Activated T-helper 2 cell treated with anti-CD3 and anti-CD28 coated beads, Interferon-gamma antibody, Interleukin-2, Interleukin-4, amounts not matched to agents 10 μg/mL and 5 μg/mL and 100 μg/mL, durations not matched to agents 14 hours and 24 hours and 36 hours (primary cell): ENCODE measurements around the gene PRICKLE2. TPM values are rescaled to one million over a fixed set of nuclear protein-coding genes. Genes with fewer than 3 reads are reported as not detected.

ENCODE experiments used
- DNase-seq: peaks from one replicate; pipeline ENCODE4 v3.0.0; 2021; ENCODE audit warnings: low spot score
- H3K27ac Mint-ChIP-seq: one replicate; pipeline ENCODE4 v1.8.0; 2021; ENCODE audit warnings: mixed read lengths
- H3K27me3 Mint-ChIP-seq: one replicate; pipeline ENCODE4 v1.8.0; 2021; ENCODE audit warnings: low read depth, mixed read lengths
- H3K36me3 Mint-ChIP-seq: one replicate; pipeline ENCODE4 v1.8.0; 2021; ENCODE audit warnings: low read depth, mixed read lengths
- H3K4me1 Mint-ChIP-seq: one replicate; pipeline ENCODE4 v1.8.0; 2021; ENCODE audit warnings: low read depth, mixed read lengths
- H3K4me3 Mint-ChIP-seq: one replicate; pipeline ENCODE4 v1.8.0; 2021; ENCODE audit warnings: low read depth, mild to moderate bottlenecking, moderate library complexity, mixed read lengths
- H3K9me3 Mint-ChIP-seq: one replicate; pipeline ENCODE4 v1.8.0; 2021; ENCODE audit warnings: mixed read lengths
- intact Hi-C: fragments of 100-400 bp; cut with micrococcal nuclease; formaldehyde crosslinking; loops from one replicate; pipeline ENCODE4 v1.15.1; 2023
- total RNA-seq: library from RNA; stranded (reverse); gene quantifications from 2 replicates; pipeline ENCODE4 v1.2.3, GENCODE V29; 2022

Gene PRICKLE2
- not detected in 2 replicates for total RNA-seq

GRCh38 chr3:64224826-64225610 is at the start of gene PRICKLE2:
PRICKLE2 (minus strand) TSS chr3:64225466; CDS start chr3:64198927, 26,539 bp downstream.
- Mint-ChIP-seq H3K4me1 (no peaks in the 10 kb centered on the region), H3K27me3 (no peaks in the 10 kb centered on the region), H3K27ac (no peak within 1 kb of the TSS), H3K36me3 (no peaks in the 10 kb centered on the region), H3K9me3 (no peaks in the 10 kb centered on the region), H3K4me3 (no peak within 1 kb of the TSS)
- intact Hi-C loops, result no loop called here
- DNase-seq, result no peak

- H3K9me3 Mint-ChIP-seq, result no peaks in the 10 kb centered on the region
- H3K36me3 Mint-ChIP-seq, result no peaks in the 10 kb centered on the region
- H3K27ac Mint-ChIP-seq, result no peak overlapping the region
- no peak overlapping the region for H3K4me3 Mint-ChIP-seq
- peaks cover 7% of the 10 kb centered on the region for H3K27me3 Mint-ChIP-seq
- DNase-seq, result no peak
- H3K4me1 Mint-ChIP-seq, result no peaks in the 10 kb centered on the region
- intact Hi-C loops, result no loop called here
Observed at GRCh38 chr3:64272842-64273241, 47.6 kb upstream of the PRICKLE2 start.

- no peaks in the 10 kb centered on the region for H3K9me3 Mint-ChIP-seq
- H3K4me1 Mint-ChIP-seq, result no peaks in the 10 kb centered on the region
- no peak overlapping the region for H3K4me3 Mint-ChIP-seq
- no peaks in the 10 kb centered on the region for H3K36me3 Mint-ChIP-seq
- intact Hi-C loops, result no loop called here
- peaks cover 8% of the 10 kb centered on the region for H3K27me3 Mint-ChIP-seq
- DNase-seq, result no peak
- H3K27ac Mint-ChIP-seq, result no peak overlapping the region
Observed at GRCh38 chr3:64272271-64272670, 47.0 kb upstream of the PRICKLE2 start.

GRCh38 chr3:64271631-64272030 is 46.4 kb upstream of the PRICKLE2 start:
- no peaks in the 10 kb centered on the region for H3K36me3 Mint-ChIP-seq
- no peak for DNase-seq
- peaks cover 13% of the 10 kb centered on the region for H3K27me3 Mint-ChIP-seq
- no peaks in the 10 kb centered on the region for H3K4me1 Mint-ChIP-seq
- intact Hi-C loops, result no loop called here
- no peaks in the 10 kb centered on the region for H3K9me3 Mint-ChIP-seq
- H3K4me3 Mint-ChIP-seq, result no peak overlapping the region
- no peak overlapping the region for H3K27ac Mint-ChIP-seq

GRCh38 chr3:64270866-64271260 is 45.6 kb upstream of the PRICKLE2 start:
- Mint-ChIP-seq H3K27ac (no peak overlapping the region), H3K9me3 (no peaks in the 10 kb centered on the region), H3K4me3 (no peak overlapping the region), H3K27me3 (peaks cover 16% of the 10 kb centered on the region), H3K36me3 (no peaks in the 10 kb centered on the region), H3K4me1 (peaks cover 3% of the 10 kb centered on the region)
- no peak for DNase-seq
- intact Hi-C loops, result no loop called here

GRCh38 chr3:64270142-64270865 is 45.0 kb upstream of the PRICKLE2 start:
- Mint-ChIP-seq H3K9me3 (no peaks in the 10 kb centered on the region), H3K36me3 (no peaks in the 10 kb centered on the region), H3K4me3 (no peak overlapping the region), H3K27me3 (peaks cover 16% of the 10 kb centered on the region), H3K27ac (no peak overlapping the region), H3K4me1 (peaks cover 3% of the 10 kb centered on the region)
- intact Hi-C loops, result no loop called here
- DNase-seq, result no peak

- no peak overlapping the region for H3K4me3 Mint-ChIP-seq
- H3K9me3 Mint-ChIP-seq, result no peaks in the 10 kb centered on the region
- DNase-seq, result no peak
- no peaks in the 10 kb centered on the region for H3K36me3 Mint-ChIP-seq
- no peak overlapping the region for H3K27ac Mint-ChIP-seq
- peaks cover 3% of the 10 kb centered on the region for H3K4me1 Mint-ChIP-seq
- peaks cover 21% of the 10 kb centered on the region for H3K27me3 Mint-ChIP-seq
- intact Hi-C loops, result no loop called here
Observed at GRCh38 chr3:64268926-64269325, 43.7 kb upstream of the PRICKLE2 start.

- no peaks in the 10 kb centered on the region for H3K36me3 Mint-ChIP-seq
- intact Hi-C loops, result no loop called here
- H3K4me1 Mint-ChIP-seq, result peaks cover 3% of the 10 kb centered on the region
- H3K9me3 Mint-ChIP-seq, result no peaks in the 10 kb centered on the region
- no peak overlapping the region for H3K27ac Mint-ChIP-seq
- DNase-seq, result no peak
- no peak overlapping the region for H3K4me3 Mint-ChIP-seq
- peaks cover 21% of the 10 kb centered on the region for H3K27me3 Mint-ChIP-seq
Observed at GRCh38 chr3:64267721-64268604, 42.7 kb upstream of the PRICKLE2 start.

GRCh38 chr3:64266983-64267382 is 41.7 kb upstream of the PRICKLE2 start:
- Mint-ChIP-seq H3K36me3 (no peaks in the 10 kb centered on the region), H3K4me1 (peaks cover 3% of the 10 kb centered on the region), H3K9me3 (no peaks in the 10 kb centered on the region), H3K27ac (no peak overlapping the region), H3K4me3 (no peak overlapping the region), H3K27me3 (peaks cover 21% of the 10 kb centered on the region)
- intact Hi-C loops, result no loop called here
- DNase-seq, result no peak

GRCh38 chr3:64266065-64266931 is 41.0 kb upstream of the PRICKLE2 start:
- Mint-ChIP-seq H3K9me3 (no peaks in the 10 kb centered on the region), H3K27ac (no peak overlapping the region), H3K4me1 (peaks cover 3% of the 10 kb centered on the region), H3K27me3 (peaks cover 21% of the 10 kb centered on the region), H3K36me3 (no peaks in the 10 kb centered on the region), H3K4me3 (no peak overlapping the region)
- intact Hi-C loops, result no loop called here
- no peak for DNase-seq

- Mint-ChIP-seq H3K4me3 (no peak overlapping the region), H3K36me3 (no peaks in the 10 kb centered on the region), H3K27ac (no peak overlapping the region), H3K4me1 (peaks cover 3% of the 10 kb centered on the region), H3K27me3 (peaks cover 21% of the 10 kb centered on the region), H3K9me3 (no peaks in the 10 kb centered on the region)
- intact Hi-C loops, result no loop called here
- DNase-seq, result no peak
Observed at GRCh38 chr3:64265646-64266045, 40.4 kb upstream of the PRICKLE2 start.
